HG03159 (cell line): ENCODE measurements around the gene ACSM4.
"Not testable (repeated sequence)": the region's sequence is repeated elsewhere in the genome, so short reads cannot be mapped to it uniquely, and the experiment has no call there.

ENCODE experiments used
- ATAC-seq: cut with Tn5 transposase; IDR thresholded peaks from one replicate; pipeline ENCODE4 v1.9.1; 2021; ENCODE audit warnings: mild to moderate bottlenecking, moderate library complexity; ENCODE audit not compliant: unreplicated experiment

The ACSM4 gene

GRCh38 chr12:7337790-7338189, 33.9 kb downstream of the ACSM4 start:
- ATAC-seq: not testable (repeated sequence)

GRCh38 chr12:7339675-7340074, 35.8 kb downstream of the ACSM4 start:
- no peak for ATAC-seq

GRCh38 chr12:7344833-7345606, 41.1 kb downstream of the ACSM4 start:
- ATAC-seq: no peak

- no peak for ATAC-seq
Measured at GRCh38 chr12:7346551-7347225, 42.8 kb downstream of the ACSM4 start.

- ATAC-seq: no peak
Measured at GRCh38 chr12:7349418-7349817, 45.5 kb downstream of the ACSM4 start.

- no peak for ATAC-seq
Measured at GRCh38 chr12:7351177-7351576, 47.3 kb downstream of the ACSM4 start.

DNA sequence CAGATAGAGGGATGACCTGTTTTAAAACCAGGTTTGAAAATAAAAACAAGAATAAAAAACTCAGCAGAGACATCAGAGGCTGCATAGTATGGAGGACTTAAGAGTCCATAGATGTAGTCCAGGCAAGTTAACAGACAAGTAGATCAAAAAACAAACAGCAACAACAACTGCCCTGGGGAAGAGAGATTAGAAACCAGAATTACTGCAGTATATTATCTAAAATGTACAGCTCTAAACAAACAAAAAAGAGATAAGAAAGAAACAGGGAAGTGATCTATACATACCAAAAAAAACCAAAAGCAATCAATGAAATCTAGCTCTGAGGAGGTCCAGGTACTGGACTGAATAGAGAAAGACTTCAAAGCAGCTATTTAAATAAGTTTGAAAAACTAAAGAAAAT, 48.8 kb downstream of the ACSM4 start:
- ATAC-seq: no peak

GRCh38 chr12:7354529-7354928, 50.7 kb downstream of the ACSM4 start:
- ATAC-seq: no peak

DNA sequence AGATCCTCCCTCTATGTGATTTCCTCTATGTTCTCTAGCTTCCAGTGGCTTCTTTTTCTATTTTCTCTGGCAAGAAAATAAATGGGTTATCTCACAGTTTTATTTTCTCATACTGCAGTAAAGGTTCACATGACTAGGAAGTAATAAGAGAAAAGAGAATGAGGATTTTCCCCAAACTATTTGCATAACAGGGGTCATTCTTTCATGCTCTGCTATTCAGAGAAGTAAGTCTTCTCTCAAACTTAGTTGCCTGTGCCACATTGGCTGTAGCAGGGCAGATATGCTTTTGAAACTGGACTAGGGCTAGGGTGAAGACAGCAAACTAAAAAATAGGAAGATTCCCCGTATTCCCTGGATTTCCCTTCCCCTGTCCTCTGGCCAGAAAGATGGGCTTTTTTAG, 57.4 kb downstream of the ACSM4 start:
- no peak for ATAC-seq

GRCh38 chr12:7362734-7363133, 58.9 kb downstream of the ACSM4 start:
- ATAC-seq: no peak

GRCh38 chr12:7369274-7369729, 65.4 kb downstream of the ACSM4 start:
- no peak for ATAC-seq

- ATAC-seq: no peak
Measured at GRCh38 chr12:7373226-7373625, 69.4 kb downstream of the ACSM4 start.

- ATAC-seq: no peak
Measured at GRCh38 chr12:7374423-7375144, 70.7 kb downstream of the ACSM4 start.

DNA sequence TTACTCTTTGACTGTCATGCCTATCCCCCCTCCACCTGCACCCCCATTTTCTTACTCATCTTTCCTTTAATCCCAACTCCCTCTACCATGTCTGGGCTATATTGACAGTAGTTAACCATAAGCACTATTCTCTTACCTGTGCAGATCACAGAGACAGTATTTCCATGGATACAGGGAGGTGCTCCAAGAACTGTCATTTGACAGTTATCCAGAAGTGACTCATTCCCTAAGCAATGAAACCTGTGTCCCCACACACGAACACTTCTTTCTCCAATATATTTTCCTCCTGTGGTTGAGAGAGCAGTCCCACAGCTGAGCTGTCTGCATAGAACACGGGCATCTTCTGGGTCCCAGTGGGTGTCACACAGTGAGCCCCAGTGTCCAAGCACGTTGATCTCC, 71.3 kb downstream of the ACSM4 start:
- ATAC-seq: no peak

DNA sequence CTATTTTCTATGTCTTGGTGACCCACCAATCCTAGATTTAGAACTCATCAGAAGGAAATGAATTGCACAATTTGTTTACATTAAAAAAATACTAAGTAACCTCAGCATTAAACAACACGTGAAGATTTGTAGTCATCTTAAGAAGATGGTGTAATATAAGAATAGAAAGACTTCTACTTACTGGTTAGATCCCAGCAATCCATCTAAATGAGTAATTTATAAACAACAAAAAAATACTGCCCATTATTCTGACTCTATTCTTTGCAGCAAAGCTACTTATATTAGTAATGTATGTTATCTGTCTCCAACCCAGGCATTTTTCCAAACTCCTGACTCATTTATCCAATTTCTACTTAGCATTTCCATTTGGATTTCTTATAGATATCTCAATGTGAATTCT, 72.3 kb downstream of the ACSM4 start:
- ATAC-seq: no peak
